HG03575 (cell line): ENCODE measurements around the gene TDP1.

Experiments
- ATAC-seq: cut with Tn5 transposase; IDR thresholded peaks from one replicate; pipeline ENCODE4 v1.9.1; 2021; ENCODE audit not compliant: unreplicated experiment, insufficient number of reproducible peaks, low FRiP score; ENCODE audit errors: extremely low read depth

Gene TDP1

DNA sequence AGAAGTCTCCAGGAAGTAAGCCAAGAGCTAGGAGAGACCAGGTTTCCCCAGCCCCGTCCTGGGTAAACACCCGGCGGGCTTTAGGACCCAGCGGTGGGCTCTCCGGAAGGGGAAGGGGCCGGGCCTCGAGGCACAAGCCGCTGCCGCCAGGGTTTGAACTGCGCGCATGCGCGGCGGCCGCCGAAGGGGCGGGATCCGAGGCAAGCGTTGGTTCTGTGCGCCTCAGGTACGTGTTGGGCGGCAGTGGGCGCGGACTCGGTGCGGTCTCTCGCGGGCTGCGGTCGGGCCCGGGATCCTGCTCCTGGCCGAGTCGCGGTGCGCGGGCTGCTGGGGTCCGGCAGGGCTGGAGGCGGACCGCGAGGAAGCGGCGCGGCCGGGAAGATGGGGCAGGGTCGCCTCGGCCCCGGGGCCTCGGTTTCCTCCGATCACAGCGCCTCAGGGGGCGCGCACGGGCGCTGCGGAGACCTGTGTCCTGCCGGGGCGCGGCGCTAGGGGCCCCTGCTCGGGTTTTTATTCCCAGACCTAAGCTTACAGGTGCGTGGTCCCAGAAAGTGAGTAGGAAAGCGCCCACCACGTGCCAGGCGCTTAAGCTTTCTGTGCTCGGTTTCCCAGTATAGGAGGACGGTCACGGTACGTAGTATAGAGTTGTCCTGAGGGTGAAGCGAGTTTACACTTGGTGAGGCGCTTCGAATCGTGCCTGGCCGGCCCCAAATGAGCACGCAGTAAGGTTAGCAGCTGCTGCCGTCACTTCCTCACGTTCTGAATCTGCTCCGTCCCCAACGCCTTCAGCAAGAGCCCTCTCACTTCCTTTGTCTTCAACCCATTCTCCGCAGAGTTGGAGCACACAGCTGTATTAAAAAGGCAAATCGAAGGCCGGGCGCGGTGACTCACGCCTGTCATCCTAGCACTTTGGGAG, at the start of gene TDP1:
Gene TDP1, plus strand, starts transcription at position 183 of the 916 bp plus-strand sequence. CDS start 7,188 bp downstream, outside the sequence.
- peak; percentile 40 for ATAC-seq

- no peak for ATAC-seq
Observed at GRCh38 chr14:89906000-89906399, 49.7 kb upstream of the TDP1 start.

DNA sequence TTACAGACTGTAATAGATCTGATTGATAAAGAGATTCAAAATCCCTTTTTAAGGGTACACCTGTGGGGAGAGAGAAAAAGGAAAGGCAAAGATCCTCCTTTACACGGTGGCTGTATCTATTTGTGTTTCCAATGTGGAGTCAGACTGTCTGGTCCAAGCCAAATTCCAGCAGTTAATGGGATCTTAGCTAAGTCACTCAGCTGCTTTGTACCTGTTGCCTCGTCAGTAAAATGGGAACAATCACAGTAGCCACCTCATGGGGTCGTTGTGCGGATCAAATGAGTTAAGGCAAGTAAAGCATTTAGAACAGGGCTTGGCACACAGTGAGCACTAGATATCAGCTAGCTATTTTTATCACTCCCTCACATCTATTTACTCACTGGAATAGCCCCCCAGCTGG, 48.1 kb upstream of the TDP1 start:
- ATAC-seq: no peak

- ATAC-seq: no peak
Observed at GRCh38 chr14:89908712-89909450, 46.8 kb upstream of the TDP1 start.

DNA sequence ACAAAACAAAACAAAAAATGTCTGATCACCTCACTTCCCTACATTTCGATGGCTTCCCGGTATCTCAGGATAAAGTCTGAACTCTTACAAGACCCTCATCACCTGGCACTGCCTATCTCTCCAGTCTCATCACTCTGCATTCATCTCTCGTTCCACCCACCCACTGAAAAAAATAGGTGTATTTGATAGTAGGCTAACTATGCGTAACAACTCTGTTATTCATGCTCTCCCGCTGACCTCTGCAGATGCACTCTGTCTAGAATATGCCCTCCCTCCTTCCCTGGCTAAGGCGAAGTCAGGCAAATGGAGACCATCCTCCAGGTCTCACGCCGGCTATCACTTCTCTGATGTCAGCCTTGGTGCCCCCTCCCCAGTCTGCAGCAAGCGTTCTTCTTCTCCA, 46.1 kb upstream of the TDP1 start:
- ATAC-seq: no peak

GRCh38 chr14:89910691-89911009, 45.1 kb upstream of the TDP1 start:
- ATAC-seq: no peak

DNA sequence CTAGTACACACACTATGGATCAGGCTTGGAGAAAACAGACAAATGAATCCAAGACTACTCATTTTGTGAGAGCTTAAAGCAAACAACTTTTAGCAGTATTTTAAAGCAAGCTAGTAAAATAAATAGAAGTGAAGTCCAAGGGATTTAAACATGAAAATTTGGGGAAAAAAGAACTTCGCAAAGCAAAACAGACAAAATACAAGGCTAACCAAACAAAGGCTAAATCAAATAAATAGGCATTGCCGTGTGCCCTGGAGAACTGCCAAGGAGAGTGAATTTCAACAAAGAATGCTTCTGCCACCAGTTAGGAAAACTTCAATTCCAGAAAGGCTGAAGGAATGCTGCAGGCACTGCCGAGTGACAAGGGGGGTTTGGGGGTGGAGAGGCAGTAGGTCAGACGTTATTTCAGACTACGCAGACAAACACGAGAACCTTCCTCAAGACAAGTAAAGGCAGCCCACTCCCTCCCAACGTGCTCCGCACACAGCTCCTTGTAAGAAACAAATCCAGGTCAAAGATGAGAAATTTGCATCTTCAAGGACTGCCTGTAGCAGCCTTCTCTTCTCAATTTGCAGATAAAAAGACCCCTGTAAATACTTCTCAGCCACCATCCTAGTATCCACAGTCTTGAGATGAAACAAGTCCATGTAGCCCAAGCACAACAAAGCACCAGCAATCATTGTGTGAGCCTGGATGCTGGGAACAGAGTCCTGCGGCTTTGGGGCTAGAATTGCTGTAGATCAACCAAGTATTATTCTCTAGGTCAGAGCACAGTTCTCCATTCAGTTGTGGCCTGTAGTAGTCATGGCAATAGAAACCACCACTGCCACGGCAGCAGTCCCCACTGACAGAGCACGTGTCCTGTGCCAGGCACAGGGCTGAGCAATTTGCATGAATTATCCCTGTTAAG, 44.5 kb upstream of the TDP1 start:
- no peak for ATAC-seq

GRCh38 chr14:89912221-89912620, 43.5 kb upstream of the TDP1 start:
- no peak for ATAC-seq

DNA sequence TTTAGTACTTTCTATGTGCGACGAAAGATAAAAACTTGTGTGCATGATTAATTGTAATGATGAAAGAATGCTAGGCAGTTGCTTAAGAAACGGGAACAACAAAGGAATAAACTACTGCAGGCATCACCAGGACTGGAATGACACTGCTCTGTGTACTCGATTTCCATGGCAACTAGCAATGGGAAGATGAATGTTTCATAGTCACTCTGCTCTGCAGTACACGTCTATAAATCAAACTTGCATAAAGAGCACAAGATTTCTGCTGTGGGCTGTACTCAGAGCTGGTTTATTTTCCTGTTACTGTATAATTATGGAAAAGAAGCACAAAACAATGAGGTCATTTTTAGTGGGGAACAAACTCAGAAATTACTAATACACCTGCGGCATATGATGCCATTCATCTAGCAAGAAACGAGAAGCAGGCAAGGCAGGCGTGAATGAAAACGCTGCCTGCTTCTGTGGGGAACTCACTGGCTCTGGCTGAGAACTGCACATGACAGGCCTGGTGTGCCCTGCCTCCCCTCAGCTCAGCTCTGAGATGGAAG, 43.0 kb upstream of the TDP1 start:
- ATAC-seq: no peak

GRCh38 chr14:89915114-89915878, 40.4 kb upstream of the TDP1 start:
- no peak for ATAC-seq

DNA sequence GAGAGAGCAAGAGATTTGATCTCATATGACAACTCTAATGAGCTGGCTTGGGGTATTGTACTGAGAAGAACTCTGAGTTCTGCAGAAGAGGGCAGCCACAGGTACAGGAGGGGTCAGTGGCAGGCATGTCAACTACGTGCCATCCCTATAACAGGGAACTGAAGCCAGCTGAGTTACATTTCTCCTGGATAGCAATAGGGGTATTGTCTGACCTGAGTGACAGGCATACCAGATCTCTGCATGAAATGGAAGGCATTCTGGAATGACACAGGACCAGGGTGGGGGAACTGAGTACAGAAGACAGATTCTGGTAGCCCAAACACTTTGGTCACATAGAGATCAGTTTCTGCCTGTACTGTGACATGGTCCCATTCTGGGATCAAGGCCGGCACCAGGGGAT, 37.0 kb upstream of the TDP1 start:
- no peak for ATAC-seq

- no peak for ATAC-seq
Observed at GRCh38 chr14:89920056-89920455, 35.7 kb upstream of the TDP1 start.

DNA sequence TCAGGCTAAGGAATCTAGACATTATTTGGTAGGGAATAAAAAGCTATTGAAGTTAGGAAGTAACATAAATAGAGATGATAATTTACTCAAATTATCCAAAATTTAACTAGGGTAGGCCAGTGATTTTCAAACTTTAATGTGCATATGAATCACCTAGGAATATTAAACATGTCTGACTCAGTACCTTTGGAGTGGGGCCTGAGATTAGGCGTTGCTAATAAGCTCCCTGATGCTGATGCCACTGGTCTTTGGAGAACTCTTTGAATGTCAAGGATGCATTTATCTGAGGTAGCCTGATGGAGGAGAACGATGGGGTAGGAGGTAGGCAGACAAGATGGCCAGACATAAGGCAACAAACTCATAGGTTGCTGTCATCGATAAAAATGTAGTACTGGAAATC, 34.4 kb upstream of the TDP1 start:
- no peak for ATAC-seq

DNA sequence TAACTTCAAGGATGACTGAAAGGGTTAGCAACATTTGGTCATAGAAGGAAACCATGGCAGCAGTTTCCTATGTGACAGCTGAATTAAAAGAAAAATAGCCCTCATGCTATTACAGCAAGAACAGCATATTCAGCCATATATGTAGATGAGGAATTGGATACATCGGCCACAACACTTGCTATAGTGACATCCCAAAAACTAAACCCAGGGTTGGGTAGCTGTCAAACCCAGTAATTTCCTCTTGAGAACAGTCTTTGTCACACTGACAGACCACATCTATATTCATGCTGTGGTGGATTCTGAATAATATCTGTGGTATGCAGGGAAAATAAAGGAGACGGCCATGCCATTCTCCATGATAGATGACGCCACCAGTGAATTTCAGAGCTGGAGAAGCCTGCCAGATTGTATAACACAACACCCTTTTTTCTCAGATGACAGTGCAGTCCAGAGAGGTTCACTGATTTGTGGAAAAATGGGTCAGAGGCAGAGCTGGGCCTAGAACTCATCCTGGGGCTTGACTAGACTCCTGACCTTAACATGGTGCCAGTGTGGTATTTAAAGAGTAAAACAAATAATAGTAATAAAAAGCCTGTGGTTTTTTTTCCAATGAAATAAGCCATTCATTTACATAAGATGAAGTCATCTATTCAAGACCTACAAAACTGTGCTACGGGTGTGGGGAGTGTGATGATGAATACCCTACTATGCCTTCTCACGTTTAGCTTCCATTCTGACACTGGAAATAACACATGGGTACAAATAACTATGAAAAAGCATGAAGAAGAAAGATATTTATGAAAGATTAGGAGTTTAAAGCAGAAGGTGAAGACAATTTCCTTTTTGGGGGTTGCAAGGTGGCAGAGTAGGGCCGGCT, 33.5 kb upstream of the TDP1 start:
- no peak for ATAC-seq

DNA sequence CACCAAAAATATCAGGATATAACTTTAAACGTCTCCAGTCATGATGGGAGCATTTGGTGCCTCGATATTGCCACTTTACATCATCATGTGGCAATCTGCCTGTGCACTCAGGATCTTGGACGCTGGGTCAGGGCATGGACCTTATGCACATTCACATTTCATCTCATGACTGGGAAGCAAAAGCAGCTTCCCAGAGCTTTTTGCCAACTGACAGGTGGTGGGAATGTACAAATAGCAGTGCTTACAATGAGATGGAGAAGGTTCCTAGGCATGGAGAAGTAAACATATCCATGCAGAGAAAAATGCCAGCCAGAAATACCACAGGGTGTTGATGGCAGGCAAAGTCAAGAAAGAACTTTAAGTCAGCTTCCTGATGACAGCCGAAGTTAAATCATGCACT, 31.5 kb upstream of the TDP1 start:
- no peak for ATAC-seq

GRCh38 chr14:89926694-89927093, 29.0 kb upstream of the TDP1 start:
- no peak for ATAC-seq

DNA sequence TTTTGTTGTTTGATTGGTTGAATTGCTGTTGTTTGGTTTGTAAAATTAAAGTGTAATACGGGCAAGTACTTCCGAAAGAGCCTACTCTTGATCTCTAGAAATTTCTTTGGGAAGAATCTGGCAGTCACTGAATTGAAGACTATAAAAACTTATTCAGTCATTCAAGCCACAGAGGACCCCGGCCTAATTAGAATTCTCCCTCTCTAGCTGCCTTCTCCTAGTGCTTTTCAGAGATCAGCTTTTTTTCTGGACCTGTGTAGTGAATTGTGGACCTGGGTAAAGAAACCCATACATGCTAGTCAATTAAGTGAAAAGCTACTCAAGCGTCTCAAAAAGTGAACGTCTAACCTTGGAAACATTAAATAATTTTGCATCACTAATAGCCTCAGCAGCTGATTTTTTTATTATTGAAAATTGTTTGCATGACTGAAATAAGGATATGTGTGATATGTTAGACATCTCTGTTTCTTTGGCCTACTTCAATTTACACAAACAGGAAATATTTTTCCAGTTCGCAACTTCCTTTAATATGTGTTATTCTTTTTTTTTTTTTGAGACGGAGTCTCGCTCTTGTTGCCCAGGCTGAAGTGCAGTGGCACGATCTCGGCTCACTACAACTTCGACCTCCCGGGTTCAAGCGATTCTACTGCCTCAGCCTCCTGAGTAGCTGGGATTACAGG, 28.4 kb upstream of the TDP1 start:
- no peak for ATAC-seq
